Testis (tissue), 2 donors: ENCODE data around the gene TCN1.

Experiments used
- CTCF ChIP-seq, 3 experiments: fragments of 450-650 bp in 2 of 3; fragments of 200-600 bp in 1 of 3; sonication (generic) in 1 of 3; IDR thresholded peaks; one replicate each; pipeline ENCODE4 v1.5.1; 2016 to 2019; ENCODE audit warnings: antibody characterized with exemption in 3 of 3, mild to moderate bottlenecking in 2 of 3, moderate library complexity in 1 of 3
- POLR2A ChIP-seq: fragments of 450-650 bp; IDR thresholded peaks from one replicate; pipeline ENCODE4 v1.6.1; 2017; ENCODE audit warnings: antibody characterized with exemption, mild to moderate bottlenecking, moderate library complexity

- TF ChIP-seq POLR2A (no peak), CTCF (IDR thresholded peaks at IDR 0.05) (no peak)
Measured at GRCh38 chr11:59879567-59879966, 13.3 kb upstream of the TCN1 start.
